OCI-LY7 (cell line): Measurements from ENCODE around the gene ENAH.

ENCODE experiments used
- CTCF ChIP-seq: fragments of 200-600 bp; sonication (generic); conservative IDR thresholded peaks from 2 replicates; pipeline ENCODE4 v1.5.1; 2014; ENCODE audit warnings: mild to moderate bottlenecking, antibody characterized with exemption, low read length, moderate library complexity, mixed read lengths
- EZH2phosphoT487 ChIP-seq: fragments of 200-600 bp; sonication (generic); IDR thresholded peaks from 2 replicates; pipeline ENCODE4 v1.6.1; 2018; ENCODE audit warnings: low read depth, borderline replicate concordance, mild to moderate bottlenecking, mixed run types, antibody characterized with exemption, low read length, moderate library complexity, mixed read lengths

DNA sequence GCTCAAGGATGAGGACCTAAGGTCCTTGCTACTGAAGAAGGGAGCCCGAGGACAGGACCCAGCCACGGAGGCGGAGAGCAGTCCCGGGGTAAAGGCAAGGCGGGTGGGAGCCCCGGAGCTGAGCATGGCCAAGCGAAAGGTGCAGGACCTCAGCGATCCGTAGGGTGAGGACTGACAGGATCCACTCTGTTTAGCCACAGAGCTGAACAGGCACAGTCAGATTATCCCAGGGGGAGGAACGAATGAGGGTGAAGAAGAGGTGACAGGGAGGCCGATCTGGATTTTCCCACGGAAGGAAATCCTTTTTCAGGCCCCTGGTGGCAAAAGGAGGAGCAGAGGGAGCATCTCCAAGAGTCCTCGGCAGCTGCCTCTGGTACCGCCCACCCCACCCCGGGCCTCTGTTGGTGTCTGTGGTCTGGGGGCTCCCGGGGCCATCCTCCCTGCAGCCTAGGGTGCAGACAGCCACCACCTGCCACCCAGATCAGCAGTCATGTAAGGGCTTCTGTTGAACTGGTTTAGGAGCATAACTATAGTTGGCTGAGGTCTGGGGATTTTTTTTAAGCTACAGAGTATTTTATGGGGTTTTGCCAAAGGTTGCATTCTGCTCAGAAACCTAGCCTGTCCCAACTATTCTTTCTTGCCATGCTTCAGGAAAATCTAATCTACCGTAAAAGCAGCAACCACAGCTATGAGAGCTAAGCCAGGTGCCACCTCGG is 192.7 kb downstream of the ENAH start:
- TF ChIP-seq CTCF = no peak
- no peak for TF ChIP-seq EZH2phosphoT487
